ENCODE measurements around the gene AOC3. TPM values are rescaled to one million over a fixed set of nuclear protein-coding genes. Genes with fewer than 3 reads are reported as not detected.
"Not testable (repeated sequence)": the region's sequence is repeated elsewhere in the genome, so short reads cannot be mapped to it uniquely, and the experiment has no call there.

The AOC3 gene
- total RNA-seq, 4 donors from 2014 or later, result 49.0 to 74.1 (median 53.0) TPM

- Histone ChIP-seq H3K4me3 (no peak overlapping the region), H3K9me3 (peaks cover 0 to 3% (median 0%) of the 10 kb centered on the region in 4 donors), H3K27me3 (no peaks in the 10 kb centered on the region), H3K4me1 (peaks cover 0 to 7% (median 0%) of the 10 kb centered on the region in 4 donors), H3K27ac (no peak overlapping the region), H3K36me3 (no peaks in the 10 kb centered on the region)
- no peak for DNase-seq (ENCODE audit: low spot score in 2 of 2)
- 73 to 74% methylated on average over 7 of the region's 7 CpGs for WGBS, 2 donors
- TF ChIP-seq EP300 (IDR thresholded peaks at IDR 0.05), result no peak
- no peak for TF ChIP-seq CTCF (IDR thresholded peaks at IDR 0.05)
- no peak for TF ChIP-seq POLR2A (IDR thresholded peaks at IDR 0.05)
These were observed 14.7 kb downstream of the AOC3 start for GRCh38 chr17:42865638-42866094.

GRCh38 chr17:42866216-42866615, 15.2 kb downstream of the AOC3 start:
- peaks cover 0 to 9% (median 0%) of the 10 kb centered on the region in 4 donors for H3K9me3 ChIP-seq
- no peak overlapping the region for H3K4me3 ChIP-seq
- TF ChIP-seq POLR2A (IDR thresholded peaks at IDR 0.05), result no peak
- TF ChIP-seq CTCF (IDR thresholded peaks at IDR 0.05), result no peak
- TF ChIP-seq EP300 (IDR thresholded peaks at IDR 0.05), result no peak
- H3K4me1 ChIP-seq, result peaks cover 0 to 7% (median 0%) of the 10 kb centered on the region in 4 donors
- H3K36me3 ChIP-seq, result no peaks in the 10 kb centered on the region
- 83 to 90% methylated on average over 4 of the region's 4 CpGs for WGBS, 2 donors
- H3K27ac ChIP-seq, result no peak overlapping the region
- no peaks in the 10 kb centered on the region for H3K27me3 ChIP-seq
- DNase-seq (ENCODE audit: low spot score in 2 of 2), result no peak

- H3K4me1 ChIP-seq, result peaks cover 0 to 7% (median 0%) of the 10 kb centered on the region in 4 donors
- H3K9me3 ChIP-seq, result peaks cover 0 to 9% (median 0%) of the 10 kb centered on the region in 4 donors
- TF ChIP-seq EP300 (IDR thresholded peaks at IDR 0.05), result no peak
- no peak for TF ChIP-seq CTCF (IDR thresholded peaks at IDR 0.05)
- no peak for TF ChIP-seq POLR2A (IDR thresholded peaks at IDR 0.05)
- no peak overlapping the region for H3K27ac ChIP-seq
- no peaks in the 10 kb centered on the region for H3K27me3 ChIP-seq
- no peak for DNase-seq (ENCODE audit: low spot score in 2 of 2)
- no peaks in the 10 kb centered on the region for H3K36me3 ChIP-seq
- WGBS, 2 donors, result 60 to 61% methylated on average over 8 to 10 of the region's 12 CpGs
- H3K4me3 ChIP-seq, result no peak overlapping the region
These were observed 15.9 kb downstream of the AOC3 start for GRCh38 chr17:42866631-42867575.

GRCh38 chr17:42867694-42868261, 16.8 kb downstream of the AOC3 start:
- H3K27me3 ChIP-seq; H3K36me3 ChIP-seq; H3K27ac ChIP-seq; DNase-seq (ENCODE audit: low spot score in 2 of 2); H3K4me3 ChIP-seq; H3K4me1 ChIP-seq; H3K9me3 ChIP-seq: not testable (repeated sequence)
- 93 to 100% methylated on average over 1 to 17 of the region's 21 CpGs for WGBS, 2 donors

GRCh38 chr17:42868338-42868737, 17.3 kb downstream of the AOC3 start:
- Histone ChIP-seq H3K9me3 (peaks cover 0 to 9% (median 0%) of the 10 kb centered on the region in 4 donors), H3K36me3 (no peaks in the 10 kb centered on the region), H3K27me3 (no peaks in the 10 kb centered on the region), H3K4me1 (peaks cover 0 to 7% (median 0%) of the 10 kb centered on the region in 4 donors), H3K4me3 (no peak overlapping the region), H3K27ac (no peak overlapping the region)
- 94 to 97% methylated on average over 12 of the region's 12 CpGs for WGBS, 2 donors
- TF ChIP-seq POLR2A (IDR thresholded peaks at IDR 0.05) (no peak), EP300 (IDR thresholded peaks at IDR 0.05) (no peak), CTCF (IDR thresholded peaks at IDR 0.05) (no peak)
- no peak for DNase-seq (ENCODE audit: low spot score in 2 of 2)
